Measurements from ENCODE around the gene HNRNPC. TPM values are rescaled to one million over a fixed set of nuclear protein-coding genes. Genes with fewer than 3 reads are reported as not detected.

HNRNPC gene
- total RNA-seq, result 100 to 1,000 TPM; 386 to 760 (median 480) TPM

GRCh38 chr14:21269252-21270046, at the start of gene HNRNPC:
TSS of gene HNRNPC (minus strand) at chr14:21269442. CDS start at chr14:21234193, 35,249 bp downstream.
- Histone ChIP-seq H3K27ac (peak within 1 kb of the TSS; percentile 94 to 100), H3K36me3 (no peaks in the 10 kb centered on the region), H3K27me3 (no peaks in the 10 kb centered on the region), H3K9me3 (no peaks in the 10 kb centered on the region), H3K4me3 (peak within 1 kb of the TSS; percentile 70 to 97 (median 74)), H3K4me1 (peaks cover 0 to 15% of the 10 kb centered on the region in 2 donors)
- TF ChIP-seq POLR2AphosphoS5 (IDR thresholded peaks at IDR 0.05) (peak; percentile 99 to 100 (median 99)), CTCF (IDR thresholded peaks at IDR 0.05) (peak in 1 of 3 donors; percentile 17), POLR2A (IDR thresholded peaks at IDR 0.05) (peak; percentile 99)
- peak; percentile 100 for DNase-seq (ENCODE audit: low spot score in 2 of 2)
- intact Hi-C loops (cut with DNase I; ENCODE audit: low total_unique reads), result no loop called here

- H3K4me1 ChIP-seq, result no peaks in the 10 kb centered on the region
- H3K36me3 ChIP-seq, result no peaks in the 10 kb centered on the region
- H3K27me3 ChIP-seq, result no peaks in the 10 kb centered on the region
- intact Hi-C loops (cut with DNase I; ENCODE audit: low total_unique reads), result no loop called here
- DNase-seq (ENCODE audit: low spot score in 2 of 2), result no peak
- TF ChIP-seq POLR2A (IDR thresholded peaks at IDR 0.05) (no peak), CTCF (IDR thresholded peaks at IDR 0.05) (no peak), POLR2AphosphoS5 (IDR thresholded peaks at IDR 0.05) (no peak)
- no peak overlapping the region for H3K27ac ChIP-seq
- H3K4me3 ChIP-seq, result no peak overlapping the region
- H3K9me3 ChIP-seq, result no peaks in the 10 kb centered on the region
Measured at GRCh38 chr14:21317398-21317797, 48.2 kb upstream of the HNRNPC start.

GRCh38 chr14:21313512-21313911, 44.3 kb upstream of the HNRNPC start:
- no peak for DNase-seq (ENCODE audit: low spot score in 2 of 2)
- no peak overlapping the region for H3K4me3 ChIP-seq
- no peaks in the 10 kb centered on the region for H3K27me3 ChIP-seq
- H3K9me3 ChIP-seq, result no peaks in the 10 kb centered on the region
- H3K4me1 ChIP-seq, result no peaks in the 10 kb centered on the region
- no peak overlapping the region for H3K27ac ChIP-seq
- intact Hi-C loops (cut with DNase I; ENCODE audit: low total_unique reads), result loop anchor here (5.0 kb wide), 1 partner anchor 726 kb away; the partner anchor contains the start of gene RNASE11
- TF ChIP-seq POLR2A (IDR thresholded peaks at IDR 0.05) (no peak), CTCF (IDR thresholded peaks at IDR 0.05) (no peak), POLR2AphosphoS5 (IDR thresholded peaks at IDR 0.05) (no peak)
- H3K36me3 ChIP-seq, result no peaks in the 10 kb centered on the region

GRCh38 chr14:21311614-21312013, 42.4 kb upstream of the HNRNPC start:
- intact Hi-C loops (cut with DNase I; ENCODE audit: low total_unique reads), result loop anchor here (5.0 kb wide), 1 partner anchor 724 kb away; the partner anchor contains the start of gene RNASE11
- no peaks in the 10 kb centered on the region for H3K4me1 ChIP-seq

More at GRCh38 chr14:21311614-21312013, 42.4 kb upstream of the HNRNPC start:
- Histone ChIP-seq H3K27ac (no peak overlapping the region), H3K27me3 (no peaks in the 10 kb centered on the region), H3K9me3 (no peaks in the 10 kb centered on the region), H3K36me3 (no peaks in the 10 kb centered on the region), H3K4me3 (no peak overlapping the region)
- DNase-seq (ENCODE audit: low spot score in 2 of 2), result no peak
- no peak for TF ChIP-seq POLR2A (IDR thresholded peaks at IDR 0.05)
- TF ChIP-seq POLR2AphosphoS5 (IDR thresholded peaks at IDR 0.05), result no peak
- TF ChIP-seq CTCF (IDR thresholded peaks at IDR 0.05), result no peak

Measured in breast epithelium (tissue), 4 donors.